T-helper 2 cell treated with Interferon-gamma antibody and Interleukin-4, amounts not matched to agents 5 μg/mL and 100 μg/mL, for 36 hours (primary cell): ENCODE data around the gene GALNT17.
"Not testable (repeated sequence)": the region's sequence is repeated elsewhere in the genome, so short reads cannot be mapped to it uniquely, and the experiment has no call there.

Source experiments
- DNase-seq: peaks from one replicate; pipeline ENCODE4 v3.0.0; 2021; ENCODE audit warnings: low spot score
- H3K27ac Mint-ChIP-seq: one replicate; pipeline ENCODE4 v1.8.0; 2021; ENCODE audit warnings: mild to moderate bottlenecking, mixed read lengths
- H3K27me3 Mint-ChIP-seq: one replicate; pipeline ENCODE4 v1.8.0; 2021; ENCODE audit warnings: low read depth, mixed read lengths
- H3K36me3 Mint-ChIP-seq: one replicate; pipeline ENCODE4 v1.8.0; 2021; ENCODE audit warnings: low read depth, mixed read lengths
- H3K4me1 Mint-ChIP-seq: one replicate; pipeline ENCODE4 v1.8.0; 2021; ENCODE audit warnings: low read depth, mixed read lengths
- H3K4me3 Mint-ChIP-seq: one replicate; pipeline ENCODE4 v1.8.0; 2022; ENCODE audit warnings: mild to moderate bottlenecking, moderate library complexity, mixed read lengths
- H3K9me3 Mint-ChIP-seq: one replicate; pipeline ENCODE4 v1.8.0; 2021; ENCODE audit warnings: mixed read lengths

GALNT17 gene

DNA sequence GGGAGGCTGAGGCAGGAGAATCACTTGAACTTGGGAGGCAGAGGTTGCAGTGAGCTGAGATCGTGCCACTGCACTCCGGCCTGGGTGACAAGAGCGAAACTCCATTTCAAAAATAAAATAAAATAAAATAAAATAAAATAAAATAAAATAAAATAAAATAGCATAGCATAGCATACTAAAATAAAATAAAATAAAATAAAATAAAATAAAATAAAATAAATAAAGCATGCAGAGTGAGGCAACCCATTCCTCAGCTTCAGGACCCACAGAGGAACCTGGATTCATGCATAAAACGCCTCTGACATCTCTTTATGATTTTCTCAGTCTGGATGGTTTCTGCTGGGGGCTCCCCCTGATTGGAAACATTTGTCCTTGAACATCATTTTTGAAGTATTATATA is 460.4 kb downstream of the GALNT17 start:
- not testable (repeated sequence) for H3K36me3 Mint-ChIP-seq, H3K27ac Mint-ChIP-seq, H3K4me1 Mint-ChIP-seq, H3K27me3 Mint-ChIP-seq, H3K4me3 Mint-ChIP-seq, DNase-seq
- peaks cover 32% of the 10 kb centered on the region for H3K9me3 Mint-ChIP-seq

DNA sequence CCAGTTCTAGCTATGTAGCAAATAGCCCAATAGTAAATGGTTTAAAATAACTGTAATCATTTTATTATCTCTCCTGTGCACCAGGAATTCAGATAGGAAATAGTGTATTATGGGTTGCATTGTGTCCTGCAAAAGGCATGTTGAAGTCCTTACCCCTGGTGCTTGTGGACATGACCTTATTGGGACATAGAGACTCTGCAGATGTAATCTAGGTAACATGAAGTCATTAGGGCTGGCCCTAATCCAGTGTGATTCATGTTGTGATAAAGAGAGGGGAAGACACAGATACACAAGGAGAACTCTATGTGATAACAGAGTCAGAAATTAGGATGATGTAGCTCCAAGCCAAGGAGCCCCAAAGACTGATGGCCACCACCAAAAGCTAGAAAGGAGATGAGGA is 462.8 kb downstream of the GALNT17 start:
- Mint-ChIP-seq H3K4me3 (no peak overlapping the region), H3K27ac (no peak overlapping the region), H3K36me3 (no peaks in the 10 kb centered on the region), H3K9me3 (peaks cover 39% of the 10 kb centered on the region), H3K4me1 (no peaks in the 10 kb centered on the region), H3K27me3 (no peaks in the 10 kb centered on the region)
- DNase-seq = no peak

GRCh38 chr7:71595176-71595575 is 463.2 kb downstream of the GALNT17 start:
- Mint-ChIP-seq H3K36me3 (no peaks in the 10 kb centered on the region), H3K4me3 (no peak overlapping the region), H3K27me3 (no peaks in the 10 kb centered on the region), H3K27ac (no peak overlapping the region), H3K9me3 (peaks cover 40% of the 10 kb centered on the region), H3K4me1 (no peaks in the 10 kb centered on the region)
- no peak for DNase-seq

DNA sequence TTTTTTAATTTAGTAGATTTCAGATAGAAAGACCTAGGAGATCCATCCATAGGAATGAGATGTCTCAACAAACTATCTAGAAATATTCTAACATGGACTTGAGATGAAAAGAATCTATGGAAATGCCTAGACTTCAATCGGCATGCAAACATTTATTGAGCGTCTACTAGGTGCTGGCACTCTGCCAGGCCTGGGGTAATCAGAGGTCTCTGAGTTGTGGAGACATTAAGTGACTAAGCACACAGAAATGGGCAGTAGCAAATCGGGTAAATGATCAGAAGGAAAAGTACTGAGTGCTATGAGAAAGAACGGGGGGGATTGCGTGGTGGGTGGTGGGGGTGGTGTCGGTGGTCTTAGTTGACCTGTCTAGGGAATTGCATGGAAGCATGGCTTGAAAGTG is 466.6 kb downstream of the GALNT17 start:
- Mint-ChIP-seq H3K27me3 (no peaks in the 10 kb centered on the region), H3K4me3 (no peak overlapping the region), H3K36me3 (no peaks in the 10 kb centered on the region), H3K9me3 (peaks cover 52% of the 10 kb centered on the region), H3K27ac (no peak overlapping the region), H3K4me1 (no peaks in the 10 kb centered on the region)
- DNase-seq = no peak

- H3K4me3 Mint-ChIP-seq = no peak overlapping the region
- H3K36me3 Mint-ChIP-seq = no peaks in the 10 kb centered on the region
- H3K4me1 Mint-ChIP-seq = no peaks in the 10 kb centered on the region
- DNase-seq = no peak
- H3K9me3 Mint-ChIP-seq = peaks cover 42% of the 10 kb centered on the region
- H3K27ac Mint-ChIP-seq = no peak overlapping the region
- H3K27me3 Mint-ChIP-seq = no peaks in the 10 kb centered on the region
Measured at GRCh38 chr7:71601851-71602250, 469.9 kb downstream of the GALNT17 start.

DNA sequence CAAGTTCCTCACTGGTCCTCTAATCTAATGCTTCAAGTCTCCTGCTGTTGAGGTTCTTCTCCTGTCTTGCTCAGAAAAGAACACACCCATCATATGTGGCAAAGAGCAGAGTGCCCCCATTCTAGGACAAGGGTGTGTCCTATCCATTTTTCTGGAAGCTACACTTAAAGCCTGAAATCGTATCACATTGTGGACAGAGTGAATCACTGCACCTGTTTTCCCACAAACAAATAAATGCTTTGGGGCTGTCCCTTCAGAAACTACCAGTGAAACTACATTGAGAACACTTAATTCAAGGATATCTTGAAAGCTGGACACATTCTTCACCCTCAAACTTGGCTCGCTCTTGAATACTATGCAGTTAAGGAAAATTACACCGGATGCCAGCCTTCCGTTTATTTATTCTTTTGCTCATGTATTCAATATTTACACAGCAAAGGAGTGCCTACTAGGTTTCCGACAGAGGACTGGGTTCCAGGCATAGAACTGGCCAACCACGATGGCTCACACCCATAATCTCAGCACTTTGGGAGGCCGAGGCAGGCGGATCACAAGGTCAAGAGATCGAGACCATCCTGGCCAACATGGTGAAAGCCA is 473.0 kb downstream of the GALNT17 start:
- Mint-ChIP-seq H3K4me3 (no peak overlapping the region), H3K9me3 (peaks cover 43% of the 10 kb centered on the region), H3K27ac (no peak overlapping the region), H3K36me3 (no peaks in the 10 kb centered on the region), H3K4me1 (no peaks in the 10 kb centered on the region), H3K27me3 (no peaks in the 10 kb centered on the region)
- no peak for DNase-seq

- Mint-ChIP-seq H3K4me1 (no peaks in the 10 kb centered on the region), H3K27ac (no peak overlapping the region), H3K27me3 (no peaks in the 10 kb centered on the region), H3K36me3 (no peaks in the 10 kb centered on the region), H3K4me3 (no peak overlapping the region), H3K9me3 (peaks cover 29% of the 10 kb centered on the region)
- DNase-seq = no peak
Measured at GRCh38 chr7:71611986-71612385, 480.0 kb downstream of the GALNT17 start.

DNA sequence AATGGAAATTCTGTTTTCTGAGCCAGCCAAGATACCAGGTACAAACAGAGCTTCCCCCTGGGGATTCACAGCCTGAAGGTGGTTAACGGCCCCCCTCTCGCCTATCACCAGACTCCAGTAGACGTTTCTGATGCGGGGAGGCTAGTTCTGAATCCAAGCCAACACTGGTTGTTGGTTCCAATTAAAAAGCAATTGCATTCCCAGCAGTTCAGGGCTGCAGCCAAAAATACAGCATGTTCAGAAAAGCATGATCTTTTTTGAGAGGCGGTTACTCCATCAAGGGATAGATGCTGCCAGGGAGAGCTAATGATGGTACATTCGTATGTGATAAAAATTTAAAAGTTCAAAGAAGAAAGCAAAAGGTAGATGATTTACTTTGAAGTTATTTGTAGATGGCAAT is 481.0 kb downstream of the GALNT17 start:
- DNase-seq = no peak
- no peak overlapping the region for H3K27ac Mint-ChIP-seq
- no peak overlapping the region for H3K4me3 Mint-ChIP-seq
- H3K27me3 Mint-ChIP-seq = no peaks in the 10 kb centered on the region
- no peaks in the 10 kb centered on the region for H3K36me3 Mint-ChIP-seq
- H3K9me3 Mint-ChIP-seq = peaks cover 20% of the 10 kb centered on the region
- H3K4me1 Mint-ChIP-seq = no peaks in the 10 kb centered on the region

- no peak for DNase-seq
- H3K9me3 Mint-ChIP-seq = peaks cover 18% of the 10 kb centered on the region
- no peak overlapping the region for H3K4me3 Mint-ChIP-seq
- no peak overlapping the region for H3K27ac Mint-ChIP-seq
- no peaks in the 10 kb centered on the region for H3K36me3 Mint-ChIP-seq
- H3K27me3 Mint-ChIP-seq = no peaks in the 10 kb centered on the region
- no peaks in the 10 kb centered on the region for H3K4me1 Mint-ChIP-seq
Measured at GRCh38 chr7:71613313-71613712, 481.4 kb downstream of the GALNT17 start.

- Mint-ChIP-seq H3K36me3 (no peaks in the 10 kb centered on the region), H3K27me3 (no peaks in the 10 kb centered on the region), H3K4me1 (no peaks in the 10 kb centered on the region), H3K9me3 (peaks cover 19% of the 10 kb centered on the region), H3K27ac (no peak overlapping the region), H3K4me3 (no peak overlapping the region)
- no peak for DNase-seq
Measured at GRCh38 chr7:71615017-71615416, 483.1 kb downstream of the GALNT17 start.

DNA sequence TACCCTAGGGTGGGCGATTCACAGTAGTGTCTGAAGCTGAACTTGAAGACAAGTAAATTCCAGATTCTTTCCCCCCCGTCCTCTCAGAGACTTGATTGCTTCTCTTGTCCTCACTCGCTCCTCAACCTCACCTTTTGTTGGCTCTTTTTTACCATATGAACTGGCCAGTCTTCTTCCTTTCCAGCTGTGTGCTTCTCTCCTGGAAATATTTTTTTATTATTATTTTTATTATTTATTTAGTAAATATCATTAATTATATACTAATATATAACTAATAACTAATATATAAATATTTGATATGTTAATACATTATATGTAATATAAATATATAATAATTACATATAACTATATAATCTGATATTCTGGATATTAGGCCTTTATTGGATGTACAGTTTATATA is 484.3 kb downstream of the GALNT17 start:
- no peaks in the 10 kb centered on the region for H3K36me3 Mint-ChIP-seq
- no peak for DNase-seq

GRCh38 chr7:71618278-71618677 is 486.3 kb downstream of the GALNT17 start:
- no peaks in the 10 kb centered on the region for H3K27me3 Mint-ChIP-seq
- H3K9me3 Mint-ChIP-seq = peaks cover 23% of the 10 kb centered on the region
- H3K27ac Mint-ChIP-seq = no peak overlapping the region
- H3K36me3 Mint-ChIP-seq = no peaks in the 10 kb centered on the region
- no peak for DNase-seq
- no peaks in the 10 kb centered on the region for H3K4me1 Mint-ChIP-seq
- H3K4me3 Mint-ChIP-seq = no peak overlapping the region

More for the DNA sequence above, 484.3 kb downstream of the GALNT17 start:
- Mint-ChIP-seq H3K27ac (no peak overlapping the region), H3K4me3 (no peak overlapping the region), H3K9me3 (peaks cover 19% of the 10 kb centered on the region), H3K27me3 (no peaks in the 10 kb centered on the region), H3K4me1 (no peaks in the 10 kb centered on the region)

- Mint-ChIP-seq H3K4me3 (no peak overlapping the region), H3K36me3 (no peaks in the 10 kb centered on the region), H3K27me3 (no peaks in the 10 kb centered on the region), H3K4me1 (no peaks in the 10 kb centered on the region), H3K9me3 (peaks cover 38% of the 10 kb centered on the region), H3K27ac (no peak overlapping the region)
- no peak for DNase-seq
Measured at GRCh38 chr7:71625545-71625944, 493.6 kb downstream of the GALNT17 start.

DNA sequence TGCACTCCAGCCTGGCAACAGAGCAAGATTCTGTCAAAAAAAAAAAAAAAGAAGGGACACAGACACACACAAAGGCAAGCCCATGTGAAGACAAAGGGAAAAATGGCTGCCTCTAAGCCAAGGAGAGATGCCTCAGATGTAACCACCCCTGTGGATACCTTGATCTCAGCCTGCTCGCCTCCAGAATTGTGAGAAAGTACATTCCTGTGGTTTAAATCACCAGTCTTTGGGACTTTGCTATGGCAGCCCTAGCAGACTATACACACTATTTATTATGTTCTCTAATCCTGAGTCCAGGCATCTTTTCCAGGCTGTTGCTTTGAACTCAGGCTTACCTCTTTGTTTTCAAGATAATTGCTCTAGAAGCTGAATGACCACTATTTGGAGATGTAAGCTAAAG is 494.3 kb downstream of the GALNT17 start:
- Mint-ChIP-seq H3K36me3 (no peaks in the 10 kb centered on the region), H3K4me1 (no peaks in the 10 kb centered on the region), H3K27ac (no peak overlapping the region), H3K4me3 (no peak overlapping the region), H3K9me3 (peaks cover 40% of the 10 kb centered on the region), H3K27me3 (no peaks in the 10 kb centered on the region)
- no peak for DNase-seq

- Mint-ChIP-seq H3K4me3 (no peak overlapping the region), H3K27me3 (no peaks in the 10 kb centered on the region), H3K36me3 (no peaks in the 10 kb centered on the region), H3K4me1 (no peaks in the 10 kb centered on the region), H3K27ac (no peak overlapping the region), H3K9me3 (peaks cover 41% of the 10 kb centered on the region)
- no peak for DNase-seq
Measured at GRCh38 chr7:71627651-71628050, 495.7 kb downstream of the GALNT17 start.
